A172 (cell line): ENCODE data around the gene POLR3H. TPM values are rescaled to one million over a fixed set of nuclear protein-coding genes. Genes with fewer than 3 reads are reported as not detected.
A peak's percentile ranks its signal among the peaks of the same experiment; 100 is the strongest.

ENCODE experiments used
- DNase-seq: peaks from one replicate; pipeline ENCODE4 v3.0.0-alpha.2; 2015; ENCODE audit warnings: low spot score
- total RNA-seq: library from RNA; depleted of rRNA; stranded (reverse); fragments of >200 nt; shearing (Covaris generic); gene quantifications from 2 replicates; pipeline ENCODE4 v1.2.3, GENCODE V29; 2014

POLR3H gene
- total RNA-seq, 1 experiment from 2014 or later: 27.8 TPM

DNA sequence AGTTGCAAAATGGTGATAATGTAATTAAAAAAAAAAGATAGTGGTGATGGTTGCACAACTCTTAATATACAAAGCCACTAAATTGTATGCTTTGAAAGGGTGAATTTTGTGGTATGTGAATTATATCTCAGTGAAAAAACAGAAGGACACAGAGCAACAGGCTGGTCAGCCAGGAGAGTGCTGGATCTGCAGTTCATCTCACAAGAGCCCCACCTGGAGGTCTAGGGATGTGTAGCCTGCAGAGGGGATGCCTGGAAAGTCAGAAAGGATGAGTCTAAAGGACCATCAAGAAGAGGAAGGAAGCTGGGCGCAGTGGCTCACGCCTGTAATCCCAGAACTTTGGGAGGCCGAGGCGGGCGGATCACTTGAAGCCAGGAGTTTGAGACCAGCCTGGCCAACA, 9.0 kb downstream of the POLR3H start:
- DNase-seq: no peak

- no peak for DNase-seq
These were observed 10.1 kb downstream of the POLR3H start for GRCh38 chr22:41534219-41534618.

DNA sequence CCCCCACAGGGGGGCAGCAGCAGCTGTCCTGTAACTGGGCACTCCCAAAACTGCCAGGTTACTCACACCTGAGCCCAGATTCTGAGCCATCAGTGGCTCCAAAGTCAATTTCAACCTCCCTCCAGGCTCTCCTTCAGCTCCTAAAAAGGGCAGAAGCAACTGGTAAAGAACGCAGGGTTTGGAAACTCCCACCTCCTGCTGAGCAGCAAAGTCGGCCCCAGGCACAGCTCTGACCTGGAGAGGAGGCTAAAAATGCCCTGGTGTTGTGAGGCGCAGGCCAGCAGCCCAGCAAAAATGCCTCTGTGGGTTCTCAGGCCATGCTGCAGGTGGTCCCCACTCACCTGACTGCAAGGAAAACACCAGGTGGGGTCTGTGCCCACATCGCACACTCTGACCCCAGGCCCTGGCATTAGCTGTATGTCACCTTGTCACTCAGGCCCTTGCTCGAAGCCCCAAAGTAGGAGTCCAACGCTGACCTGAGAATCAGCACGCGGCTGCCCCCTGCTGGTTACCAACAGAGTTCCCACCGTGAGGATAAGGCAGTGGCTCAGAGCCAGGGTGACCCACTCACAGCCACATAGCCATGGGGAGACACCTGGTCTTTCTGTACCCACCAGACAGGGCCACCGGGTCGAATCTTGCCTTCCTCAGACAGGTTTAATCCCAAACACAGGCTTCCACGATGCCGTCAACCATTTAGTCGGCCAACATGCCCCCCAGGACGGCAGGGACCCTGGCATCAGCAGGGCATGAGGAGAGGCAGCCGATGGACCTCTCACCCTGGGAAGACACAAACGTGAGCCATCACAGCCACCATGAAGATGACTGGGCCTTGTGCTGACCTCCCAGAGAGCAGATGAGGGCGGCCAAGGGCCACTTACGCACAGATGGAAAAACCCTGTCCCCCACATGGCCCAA, 11.1 kb downstream of the POLR3H start:
- DNase-seq: no peak

DNA sequence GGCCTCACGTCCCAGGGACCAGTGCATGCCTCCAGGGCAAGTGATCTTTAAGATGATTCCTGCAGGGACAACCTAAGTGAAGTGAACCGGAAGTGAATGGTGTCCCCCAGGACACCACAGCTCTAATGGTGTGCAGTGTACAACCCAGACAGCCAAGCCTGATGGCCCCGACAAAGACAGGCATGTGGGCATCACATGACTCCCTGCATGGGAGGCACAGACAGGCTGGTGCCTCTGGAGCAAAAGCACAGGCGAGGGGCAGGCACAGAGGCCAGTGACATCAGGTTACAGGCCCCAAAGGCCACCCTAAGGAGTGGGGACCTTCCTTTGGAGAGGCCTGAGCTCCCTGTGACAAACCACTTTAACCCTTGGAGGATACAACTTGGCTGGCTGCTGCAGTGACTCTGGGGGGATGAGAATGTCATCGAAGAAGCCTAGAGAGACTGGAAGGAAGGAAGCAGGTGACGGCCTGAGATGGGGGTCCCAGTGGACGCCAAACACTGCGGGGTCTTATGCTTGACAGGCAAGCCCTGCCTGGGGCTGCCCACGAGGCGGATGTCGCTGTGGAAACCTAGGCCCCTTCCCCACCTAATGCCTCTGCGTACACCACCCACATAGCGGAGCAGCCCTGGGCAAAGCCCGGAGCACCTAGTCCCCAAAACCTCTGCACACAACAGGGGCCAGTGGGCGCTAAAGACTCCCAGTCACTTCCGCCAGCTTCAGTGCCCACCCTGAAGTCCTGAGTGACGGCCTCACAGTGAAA, 12.4 kb downstream of the POLR3H start:
- no peak for DNase-seq

GRCh38 chr22:41530890-41531714, 13.2 kb downstream of the POLR3H start:
- DNase-seq: no peak

DNA sequence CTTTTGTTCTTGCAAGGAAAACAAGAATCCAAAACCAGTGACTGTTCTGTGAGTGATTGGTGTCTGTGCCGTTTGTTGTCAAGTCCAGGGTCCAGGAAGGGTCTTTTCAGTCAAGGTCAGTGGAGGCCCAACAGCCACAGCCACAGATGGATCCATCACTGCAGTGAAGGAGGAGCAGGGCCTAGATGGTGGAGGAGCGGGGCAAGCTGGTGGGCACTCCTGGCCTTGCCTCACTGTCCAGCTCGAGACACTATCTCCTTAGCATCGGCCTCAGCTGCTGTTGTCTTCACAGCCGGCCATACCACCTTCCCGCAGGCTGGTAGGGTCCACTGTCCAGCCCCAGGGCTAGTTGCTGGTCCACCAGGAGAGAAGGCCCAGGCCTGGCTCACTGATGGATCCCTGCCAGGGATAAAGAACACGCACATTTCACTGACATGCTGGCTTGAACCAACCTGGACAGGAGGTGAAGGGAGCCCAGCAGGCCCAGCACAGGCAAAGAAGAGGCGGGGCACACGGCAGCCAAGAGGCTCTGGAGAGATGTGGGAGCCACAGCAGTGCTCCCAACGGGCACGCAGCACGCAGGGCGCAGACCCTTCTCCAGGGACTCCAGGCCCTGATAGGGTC, 15.2 kb downstream of the POLR3H start:
- no peak for DNase-seq

GRCh38 chr22:41528132-41528766, 16.0 kb downstream of the POLR3H start:
- DNase-seq: no peak

GRCh38 chr22:41526830-41527799, 17.2 kb downstream of the POLR3H start:
- DNase-seq: no peak

DNA sequence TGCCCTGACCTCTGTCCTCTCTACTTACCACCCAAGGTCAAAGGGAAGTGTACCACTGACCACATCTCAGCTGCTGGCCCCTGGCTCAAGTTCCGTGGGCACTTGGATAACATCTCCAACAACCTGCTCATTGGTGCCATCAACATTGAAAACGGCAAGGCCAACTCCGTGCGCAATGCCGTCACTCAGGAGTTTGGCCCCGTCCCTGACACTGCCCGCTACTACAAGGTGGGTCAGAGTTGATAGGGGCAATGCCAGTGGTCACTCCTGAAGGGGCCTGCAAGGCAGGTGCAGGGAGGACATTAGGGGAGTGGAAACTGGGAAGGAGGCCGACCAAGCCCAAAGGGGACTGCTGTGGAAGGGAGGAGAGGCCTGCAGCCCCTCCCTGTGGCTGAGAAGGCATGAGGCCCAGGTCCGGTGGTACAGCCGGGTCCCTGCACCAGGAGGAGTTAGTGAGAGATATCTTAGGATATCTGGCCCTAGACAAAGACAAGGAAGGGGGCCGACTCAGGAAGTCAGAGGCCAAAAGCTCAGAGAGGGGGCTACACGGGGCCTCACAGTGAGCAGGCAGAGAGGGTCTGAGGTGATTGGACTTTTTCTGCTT, 17.9 kb downstream of the POLR3H start:
- no peak for DNase-seq

DNA sequence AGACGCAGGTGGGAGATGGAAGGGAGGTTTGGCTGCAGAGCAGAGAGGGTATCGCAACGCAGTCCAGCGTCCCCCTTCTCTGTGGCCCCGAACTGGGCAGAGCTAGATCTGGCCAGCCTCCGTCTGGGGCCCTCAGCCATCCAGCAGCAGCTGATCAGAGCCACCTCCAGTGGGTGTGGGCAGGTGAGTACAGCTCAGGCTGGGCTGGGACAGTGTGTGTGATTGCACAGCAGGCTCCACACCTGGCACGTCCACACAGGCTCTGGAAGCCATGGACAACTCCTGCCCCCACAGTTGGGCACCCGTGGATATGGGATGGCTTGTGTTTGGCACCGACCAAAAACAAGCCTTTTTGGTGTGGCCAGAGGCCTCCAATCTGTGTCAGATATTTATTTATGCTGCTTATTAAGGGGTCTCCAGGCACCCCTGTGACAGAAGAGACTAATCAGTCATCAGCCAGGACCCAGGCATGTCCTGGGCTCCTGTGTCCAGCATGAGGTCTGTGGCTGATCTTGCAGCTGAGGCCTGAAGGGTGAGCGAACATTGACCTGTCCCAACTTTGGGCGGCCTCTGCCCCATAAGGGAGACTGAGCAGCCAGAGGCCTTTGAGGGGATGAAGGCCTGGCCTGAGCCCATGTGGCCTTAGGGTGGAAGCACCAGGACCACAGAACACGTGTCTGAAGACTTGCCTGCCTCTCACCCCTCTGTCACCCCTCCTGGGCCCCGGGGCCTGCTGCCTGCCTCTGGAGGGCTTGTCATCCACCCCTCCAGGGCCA, 18.6 kb downstream of the POLR3H start:
- DNase-seq: no peak

GRCh38 chr22:41524809-41525449, 19.3 kb downstream of the POLR3H start:
- peak; percentile 12 for DNase-seq

GRCh38 chr22:41524251-41524661, 20.0 kb downstream of the POLR3H start:
- no peak for DNase-seq

DNA sequence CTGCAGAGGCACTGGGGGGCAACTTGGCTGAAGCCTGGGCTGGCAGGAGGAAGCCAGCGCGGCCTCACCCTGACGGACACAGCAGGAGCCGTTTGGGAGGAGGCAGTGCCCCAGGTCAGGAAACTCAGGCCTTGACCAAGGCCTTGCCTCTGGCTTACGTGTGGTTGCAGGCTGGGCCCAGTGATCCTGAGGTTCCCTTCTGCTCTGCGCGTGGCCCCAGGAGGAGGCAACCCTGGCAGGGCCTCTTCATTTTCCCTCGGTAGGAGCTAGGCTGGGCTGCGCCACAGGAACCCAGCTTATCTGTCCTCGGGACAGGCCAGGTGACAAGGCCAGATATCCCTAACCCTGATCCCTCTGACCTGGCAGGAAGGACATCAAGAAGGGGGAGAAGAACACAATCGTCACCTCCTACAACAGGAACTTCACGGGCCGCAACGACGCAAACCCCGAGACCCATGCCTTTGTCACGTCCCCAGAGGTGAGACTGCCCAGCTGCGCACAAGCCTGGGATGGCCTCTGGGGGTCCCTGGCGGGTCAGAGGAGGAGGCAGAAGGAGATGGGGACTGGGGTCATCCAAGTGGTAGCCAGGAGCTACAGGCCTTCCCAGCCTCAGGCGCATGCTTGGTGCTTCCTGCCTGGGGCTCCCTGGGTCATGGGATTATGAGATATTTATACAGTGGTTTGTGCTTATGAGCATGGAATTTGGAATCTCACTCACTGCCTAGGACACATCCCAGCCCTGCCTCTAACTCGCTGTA, 20.6 kb downstream of the POLR3H start:
- no peak for DNase-seq

DNA sequence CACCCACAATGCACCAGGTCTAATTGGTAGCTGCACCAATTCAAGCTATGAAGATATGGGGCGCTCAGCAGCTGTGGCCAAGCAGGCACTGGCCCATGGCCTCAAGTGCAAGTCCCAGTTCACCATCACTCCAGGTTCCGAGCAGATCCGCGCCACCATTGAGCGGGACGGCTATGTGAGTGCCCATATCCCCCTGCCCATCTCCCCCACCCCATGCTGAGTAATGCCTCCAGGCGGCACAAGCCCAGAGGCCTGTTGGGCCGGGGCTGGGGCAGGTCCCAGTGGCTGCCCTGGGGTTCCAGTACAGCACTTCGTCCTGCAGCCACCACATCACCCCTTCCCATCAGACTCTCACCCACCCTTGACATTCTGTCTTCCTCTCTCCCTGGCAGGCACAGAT, 21.5 kb downstream of the POLR3H start:
- no peak for DNase-seq

DNA sequence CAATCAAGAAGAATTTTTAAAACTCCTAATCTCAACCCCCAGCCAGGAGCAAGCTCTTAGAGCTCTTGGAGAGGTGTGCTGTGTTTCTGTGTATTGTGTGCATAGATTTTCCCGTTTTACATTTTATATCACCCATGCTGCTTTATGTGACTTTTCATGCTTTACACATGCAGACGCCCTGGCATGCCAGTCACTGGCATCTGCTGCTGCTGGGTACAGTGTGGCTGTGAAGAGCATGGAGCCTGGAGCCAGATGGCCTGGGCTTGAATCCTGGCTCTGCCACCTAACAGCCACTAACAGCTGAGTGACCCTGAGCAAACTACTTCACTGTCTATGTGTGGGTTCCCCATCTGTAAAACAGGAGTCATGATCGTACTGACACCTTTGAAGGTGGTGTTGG, 23.1 kb downstream of the POLR3H start:
- DNase-seq: no peak

GRCh38 chr22:41518048-41518347, 26.3 kb downstream of the POLR3H start:
- DNase-seq: no peak

DNA sequence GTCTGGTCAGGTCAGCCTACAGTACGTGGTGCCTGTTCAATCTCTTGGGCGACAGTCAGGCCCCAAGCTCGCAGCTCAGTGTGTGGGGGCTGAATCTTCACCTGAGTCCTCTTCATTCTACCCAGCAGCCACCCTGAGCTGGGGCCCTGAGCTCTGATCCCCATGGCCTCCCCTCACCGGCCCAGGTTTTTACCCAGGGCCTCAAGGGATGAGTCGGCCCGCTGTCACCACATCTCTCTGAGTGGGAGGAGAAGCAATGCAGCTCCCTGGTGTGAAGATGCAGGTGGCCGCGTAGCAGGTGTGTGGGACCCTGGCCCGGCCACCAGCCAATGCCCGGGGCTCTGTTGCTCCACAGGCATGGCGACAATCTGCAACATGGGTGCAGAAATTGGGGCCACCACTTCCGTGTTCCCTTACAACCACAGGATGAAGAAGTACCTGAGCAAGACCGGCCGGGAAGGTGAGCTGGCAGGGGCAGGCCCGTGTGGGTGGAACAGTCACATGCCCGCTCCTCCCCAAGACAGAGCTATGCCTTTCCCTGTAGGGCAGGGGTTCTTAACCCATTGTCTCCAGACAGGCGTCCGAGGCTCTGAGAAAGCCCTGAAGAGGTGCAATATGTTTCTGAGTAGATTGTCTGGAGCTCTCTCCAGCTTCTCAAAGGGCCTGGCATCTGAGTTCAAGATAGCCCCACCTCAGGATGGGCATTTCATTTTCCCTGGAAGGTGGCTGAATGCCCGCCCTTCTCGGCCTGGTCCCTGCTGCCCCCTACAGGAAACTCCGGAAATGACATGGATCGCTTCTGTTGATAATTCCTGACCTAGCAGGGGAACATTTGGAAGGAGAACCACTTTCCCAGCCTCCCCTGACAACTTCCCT, 26.9 kb downstream of the POLR3H start:
- peak; percentile 42 for DNase-seq
